Measurements from ENCODE around the gene HTRA2.

HTRA2 gene

DNA sequence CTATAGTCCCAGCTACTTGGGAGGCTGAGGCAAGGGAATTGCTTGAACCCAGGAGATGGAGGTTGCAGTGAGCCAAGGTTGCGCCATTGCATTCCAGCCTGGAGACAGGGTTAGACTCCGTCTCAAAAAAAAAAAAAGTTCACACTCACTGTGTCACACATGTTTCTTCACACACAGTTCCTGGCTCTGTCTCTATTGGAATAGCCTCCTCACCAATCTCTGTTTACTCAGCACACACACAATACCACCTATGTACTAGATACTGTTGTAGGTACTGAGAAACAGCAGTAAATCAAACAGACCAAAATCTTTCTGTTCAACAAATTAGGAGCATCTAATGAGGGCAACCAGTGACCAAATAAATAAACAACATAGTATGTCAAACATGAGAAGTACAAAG lies 43.6 kb upstream of the HTRA2 start:
- no peak for DNase-seq (ENCODE audit: extremely low spot score)
- CTCF ChIA-PET, result interaction anchor here (3.3 kb wide), 1 partner anchor 102 kb away, joined by 15 read pairs; no protein-coding TSS in a partner anchor
- TF ChIP-seq, protein P1, sequence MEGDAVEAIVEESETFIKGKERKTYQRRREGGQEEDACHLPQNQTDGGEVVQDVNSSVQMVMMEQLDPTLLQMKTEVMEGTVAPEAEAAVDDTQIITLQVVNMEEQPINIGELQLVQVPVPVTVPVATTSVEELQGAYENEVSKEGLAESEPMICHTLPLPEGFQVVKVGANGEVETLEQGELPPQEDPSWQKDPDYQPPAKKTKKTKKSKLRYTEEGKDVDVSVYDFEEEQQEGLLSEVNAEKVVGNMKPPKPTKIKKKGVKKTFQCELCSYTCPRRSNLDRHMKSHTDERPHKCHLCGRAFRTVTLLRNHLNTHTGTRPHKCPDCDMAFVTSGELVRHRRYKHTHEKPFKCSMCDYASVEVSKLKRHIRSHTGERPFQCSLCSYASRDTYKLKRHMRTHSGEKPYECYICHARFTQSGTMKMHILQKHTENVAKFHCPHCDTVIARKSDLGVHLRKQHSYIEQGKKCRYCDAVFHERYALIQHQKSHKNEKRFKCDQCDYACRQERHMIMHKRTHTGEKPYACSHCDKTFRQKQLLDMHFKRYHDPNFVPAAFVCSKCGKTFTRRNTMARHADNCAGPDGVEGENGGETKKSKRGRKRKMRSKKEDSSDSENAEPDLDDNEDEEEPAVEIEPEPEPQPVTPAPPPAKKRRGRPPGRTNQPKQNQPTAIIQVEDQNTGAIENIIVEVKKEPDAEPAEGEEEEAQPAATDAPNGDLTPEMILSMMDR (IDR thresholded peaks at IDR 0.05; ENCODE audit: control extremely low read depth, extremely low read depth, low read depth, missing control alignments), result no peak
- POLR2A ChIA-PET, result no interaction called here

DNA sequence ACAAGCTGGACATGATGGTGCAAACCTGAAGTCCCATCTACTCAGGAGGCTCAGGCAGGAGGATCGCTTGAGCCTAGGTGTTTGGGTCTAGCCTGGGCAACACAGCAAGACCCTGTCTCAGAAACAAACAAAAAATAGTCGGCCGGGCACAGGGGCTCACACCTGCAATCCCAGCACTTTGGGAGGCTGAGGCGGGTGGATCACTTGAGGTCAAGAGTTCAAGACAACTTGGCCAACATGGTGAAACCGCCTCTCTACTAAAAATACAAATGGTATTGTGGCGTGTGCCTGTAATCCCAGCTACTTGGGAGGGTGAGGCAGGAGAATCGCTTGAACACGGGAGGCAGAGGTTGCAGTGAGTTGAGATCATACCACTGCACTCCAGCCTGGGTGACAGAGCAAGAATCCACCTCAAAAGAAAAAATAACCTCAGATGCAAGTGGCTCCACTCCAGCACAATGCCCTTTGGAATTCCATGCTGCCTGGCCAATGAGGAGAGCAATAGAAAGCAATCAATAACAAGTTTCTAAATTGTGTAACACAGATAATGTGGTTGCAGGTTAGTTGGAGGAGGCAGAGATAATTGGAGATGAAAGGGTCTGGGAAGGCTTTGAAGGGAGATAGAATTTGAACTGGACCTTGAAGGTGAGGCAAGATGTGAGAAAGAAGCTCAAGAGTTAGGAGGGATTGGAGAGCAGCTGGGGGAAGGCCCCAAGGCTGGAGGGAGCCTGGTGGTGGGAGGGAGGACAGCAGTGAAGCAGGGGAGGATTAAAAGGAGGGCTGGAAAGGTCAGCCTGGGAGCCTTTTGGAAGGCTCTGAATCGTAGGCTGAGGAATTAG lies 40.9 kb upstream of the HTRA2 start:
- CTCF ChIA-PET, result interaction anchor here (0.6 to 3.3 kb wide), 7 partner anchors 8 to 99 kb away, joined by 3 to 15 read pairs (median 3); partner anchors contain the start of gene LBX2
- POLR2A ChIA-PET, result interaction anchor here (0.9 kb wide), 1 partner anchor 12 kb away, joined by 3 read pairs; no protein-coding TSS in a partner anchor
- TF ChIP-seq, protein P1 (IDR thresholded peaks at IDR 0.05; ENCODE audit: control extremely low read depth, extremely low read depth, low read depth, missing control alignments), result no peak
- no peak for DNase-seq (ENCODE audit: extremely low spot score)

DNA sequence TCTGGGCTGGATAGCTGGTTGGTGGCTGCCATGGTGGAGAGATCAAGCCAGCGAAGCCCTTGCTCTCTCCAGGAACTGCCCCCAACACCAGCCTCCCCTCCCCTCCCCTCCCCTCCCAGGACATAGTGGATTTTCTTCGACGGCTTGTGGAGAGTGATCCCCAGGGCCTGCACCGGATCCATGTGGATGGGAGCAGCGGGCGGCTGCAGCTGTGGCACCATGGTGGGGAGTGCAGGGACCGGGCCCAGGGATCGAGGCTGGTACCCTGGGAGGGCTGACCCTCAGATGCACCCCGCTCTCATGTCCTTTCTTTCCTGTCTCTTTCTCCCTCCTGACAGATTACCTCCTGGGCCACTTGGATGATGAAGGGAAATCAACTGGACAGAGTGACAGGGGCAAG lies 39.8 kb upstream of the HTRA2 start:
- TF ChIP-seq, protein P1 (IDR thresholded peaks at IDR 0.05; ENCODE audit: control extremely low read depth, extremely low read depth, low read depth, missing control alignments), result no peak
- POLR2A ChIA-PET, result interaction anchor here (0.9 kb wide), 1 partner anchor 11 kb away, joined by 3 read pairs; no protein-coding TSS in a partner anchor
- no peak for DNase-seq (ENCODE audit: extremely low spot score)
- CTCF ChIA-PET, result interaction anchor here (0.9 to 2.5 kb wide), 6 partner anchors 9 to 99 kb away, joined by 3 to 10 read pairs (median 4); partner anchors contain the start of gene LBX2

DNA sequence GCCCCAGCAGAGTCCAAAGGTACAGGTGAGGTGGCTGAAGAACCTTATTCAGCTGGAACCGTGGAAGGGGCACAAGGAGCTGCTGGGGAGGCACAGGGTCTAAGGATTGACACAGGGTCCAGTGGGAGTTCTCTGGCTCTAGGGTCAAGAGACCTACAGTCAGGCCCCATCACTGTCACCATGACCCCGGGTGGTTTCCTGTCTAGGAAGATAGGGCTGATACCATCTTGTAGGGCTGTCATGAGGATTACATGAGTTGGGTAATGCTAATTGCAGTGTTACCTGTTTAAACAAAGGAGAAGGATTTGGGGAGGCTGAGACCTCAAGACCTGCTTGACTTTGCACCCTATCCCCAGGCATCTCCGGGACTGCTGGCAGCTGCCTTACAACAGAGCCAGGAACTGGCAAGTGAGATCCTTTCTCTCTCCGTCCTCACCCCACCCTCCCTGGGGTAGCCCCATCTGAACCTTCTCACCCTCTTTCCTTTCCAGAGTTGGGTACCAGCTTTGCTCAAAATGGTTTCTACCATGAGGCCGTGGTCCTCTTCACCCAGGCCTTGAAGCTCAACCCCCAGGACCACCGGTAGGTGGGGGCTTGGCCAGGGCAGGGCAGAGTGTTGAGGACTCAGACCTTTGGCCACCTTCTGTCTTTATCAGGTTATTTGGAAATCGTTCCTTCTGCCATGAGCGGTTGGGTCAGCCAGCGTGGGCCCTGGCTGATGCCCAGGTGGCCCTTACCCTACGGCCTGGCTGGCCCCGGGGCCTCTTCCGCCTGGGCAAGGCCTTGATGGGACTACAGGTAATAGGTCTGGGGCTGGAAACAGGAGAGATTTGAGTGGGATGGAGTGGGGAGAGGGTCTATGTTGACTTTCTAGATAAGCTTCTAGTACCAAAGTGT lies 37.8 kb upstream of the HTRA2 start:
- POLR2A ChIA-PET, result no interaction called here
- TF ChIP-seq, protein P1 (IDR thresholded peaks at IDR 0.05; ENCODE audit: control extremely low read depth, extremely low read depth, low read depth, missing control alignments), result no peak
- no peak for DNase-seq (ENCODE audit: extremely low spot score)
- CTCF ChIA-PET, result interaction anchor here (1.0 to 2.5 kb wide), 5 partner anchors 9 to 97 kb away, joined by 3 to 7 read pairs (median 4); partner anchors contain the start of genes CCDC142 and TTC31

DNA sequence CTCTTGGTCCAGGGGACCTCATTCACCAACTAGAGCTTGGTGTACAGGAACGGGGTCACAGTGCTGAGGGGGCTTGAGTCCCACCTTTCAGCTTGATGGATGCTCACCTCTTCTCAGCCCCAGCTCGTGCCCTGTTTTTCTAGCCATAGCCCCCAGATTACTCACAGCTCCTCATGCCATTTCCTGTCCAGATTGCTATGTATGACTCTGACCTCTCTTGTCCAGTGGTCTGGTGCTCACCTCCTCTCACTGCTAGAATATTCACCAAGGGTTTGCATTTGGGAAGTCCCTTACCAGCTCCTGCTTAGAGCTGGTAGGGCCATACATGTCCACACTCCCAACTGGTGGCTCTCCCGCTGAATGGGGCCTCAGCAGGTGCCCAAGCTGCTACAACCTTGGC lies 36.2 kb upstream of the HTRA2 start:
- TF ChIP-seq, protein P1 (IDR thresholded peaks at IDR 0.05; ENCODE audit: control extremely low read depth, extremely low read depth, low read depth, missing control alignments), result no peak

DNA sequence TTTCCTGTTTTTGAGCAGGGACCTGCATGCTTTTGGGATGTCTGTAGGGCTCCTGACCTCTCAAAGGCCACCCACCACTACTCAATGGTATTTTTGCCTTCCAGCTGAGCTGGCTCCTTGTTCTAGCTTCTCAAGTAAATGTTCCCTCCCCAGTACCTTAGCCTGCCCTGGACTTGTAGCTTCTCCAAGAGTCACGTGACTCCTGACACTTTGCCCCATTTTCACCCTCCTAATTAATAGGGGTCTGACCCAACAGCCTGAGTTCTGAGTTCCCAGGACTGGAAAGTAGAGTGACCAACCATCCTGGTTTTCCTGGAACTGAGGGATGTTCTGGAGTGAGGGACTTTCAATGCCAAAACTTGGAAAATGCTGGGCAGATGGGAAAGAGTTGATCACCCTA lies 34.3 kb upstream of the HTRA2 start:
- no peak for DNase-seq (ENCODE audit: extremely low spot score)
- POLR2A ChIA-PET, result no interaction called here
- TF ChIP-seq, protein P1 (IDR thresholded peaks at IDR 0.05; ENCODE audit: control extremely low read depth, extremely low read depth, low read depth, missing control alignments), result no peak
- CTCF ChIA-PET, result interaction anchor here (0.7 to 1.9 kb wide), 2 partner anchors 8 to 92 kb away, joined by 3 to 8 read pairs; no protein-coding TSS in a partner anchor

More for the DNA sequence above, 36.2 kb upstream of the HTRA2 start:
- DNase-seq (ENCODE audit: extremely low spot score), result no peak
- POLR2A ChIA-PET, result interaction anchor here (0.6 kb wide), 1 partner anchor 19 kb away, joined by 3 read pairs; no protein-coding TSS in a partner anchor
- CTCF ChIA-PET, result interaction anchor here (0.9 to 2.0 kb wide), 4 partner anchors 11 to 94 kb away, joined by 3 to 10 read pairs (median 5); partner anchors contain the start of genes CCDC142, DQX1 and TTC31

All from GM10248 (cell line).